ENCODE data around the gene ABHD12.
"Not testable (repeated sequence)": the region's sequence is repeated elsewhere in the genome, so short reads cannot be mapped to it uniquely, and the experiment has no call there.

The ABHD12 gene

GRCh38 chr20:25320035-25320800, 70.4 kb downstream of the ABHD12 start:
- peak; percentile 86 for DNase-seq

- peak; percentile 75 for DNase-seq
These were observed 71.2 kb downstream of the ABHD12 start for GRCh38 chr20:25319241-25320034.

GRCh38 chr20:25318471-25319240, 72.0 kb downstream of the ABHD12 start:
- no peak for DNase-seq

GRCh38 chr20:25317351-25318075, 73.1 kb downstream of the ABHD12 start:
- DNase-seq, result peak; percentile 15

- DNase-seq, result no peak
These were observed 74.0 kb downstream of the ABHD12 start for GRCh38 chr20:25316506-25317190.

- no peak for DNase-seq
These were observed 75.0 kb downstream of the ABHD12 start for GRCh38 chr20:25315418-25316210.

GRCh38 chr20:25314497-25315417, 75.9 kb downstream of the ABHD12 start:
- no peak for DNase-seq

GRCh38 chr20:25313593-25313992, 77.0 kb downstream of the ABHD12 start:
- no peak for DNase-seq

- not testable (repeated sequence) for DNase-seq
These were observed 77.9 kb downstream of the ABHD12 start for GRCh38 chr20:25312716-25313115.

GRCh38 chr20:25310921-25311728, 79.5 kb downstream of the ABHD12 start:
- DNase-seq, result no peak

GRCh38 chr20:25310268-25310920, 80.2 kb downstream of the ABHD12 start:
- peak; percentile 93 for DNase-seq

- peak; percentile 82 for DNase-seq
These were observed 81.0 kb downstream of the ABHD12 start for GRCh38 chr20:25309395-25310267.

- peak; percentile 15 for DNase-seq
These were observed 81.8 kb downstream of the ABHD12 start for GRCh38 chr20:25308671-25309394.

GRCh38 chr20:25308083-25308491, 82.5 kb downstream of the ABHD12 start:
- no peak for DNase-seq

GRCh38 chr20:25306991-25307903, 83.4 kb downstream of the ABHD12 start:
- no peak for DNase-seq

Measured in NCI-H69 (cell line).